GM12875 (cell line): Measurements from ENCODE around the gene STARD9.
A peak's percentile ranks its signal among the peaks of the same experiment; 100 is the strongest.
"Not testable (repeated sequence)": the region's sequence is repeated elsewhere in the genome, so short reads cannot be mapped to it uniquely, and the experiment has no call there.

Source experiments
- H3K4me3 ChIP-seq: one replicate; pipeline ENCODE4 v1.5.1; 2011; ENCODE audit warnings: low read depth, low read length, control low read depth
- TF ChIP-seq, protein P1 (sequence below): IDR thresholded peaks from 2 replicates; pipeline ENCODE4 v1.5.1; 2011; ENCODE audit warnings: low read depth, mild to moderate bottlenecking, control low read depth, inconsistent platforms, low read length, moderate library complexity, borderline replicate concordance; ENCODE audit not compliant: insufficient read depth

The STARD9 gene

DNA sequence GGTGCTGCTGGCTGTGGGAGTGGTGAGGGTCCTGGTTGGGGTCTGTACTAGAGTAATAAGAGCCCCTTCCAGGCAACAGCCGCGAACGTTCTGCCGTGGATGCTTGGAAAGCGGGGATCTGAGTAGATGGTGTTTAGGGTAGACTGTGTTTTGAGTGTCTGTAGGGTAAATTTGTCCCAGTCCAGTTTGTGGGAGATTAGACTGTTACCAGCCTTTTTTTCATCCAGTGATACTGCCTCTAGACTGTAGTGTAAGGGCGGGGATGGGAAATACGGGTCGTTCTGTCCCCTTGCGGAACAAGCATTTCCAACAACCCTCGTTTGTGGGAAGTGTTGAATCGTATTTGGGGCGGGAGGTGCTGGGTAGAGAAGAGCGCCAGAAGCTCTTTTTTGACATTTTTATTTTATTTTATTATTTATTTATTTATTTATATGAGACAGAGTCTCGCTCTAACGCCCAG lies 26.3 kb upstream of the STARD9 start:
- TF ChIP-seq, protein P1, sequence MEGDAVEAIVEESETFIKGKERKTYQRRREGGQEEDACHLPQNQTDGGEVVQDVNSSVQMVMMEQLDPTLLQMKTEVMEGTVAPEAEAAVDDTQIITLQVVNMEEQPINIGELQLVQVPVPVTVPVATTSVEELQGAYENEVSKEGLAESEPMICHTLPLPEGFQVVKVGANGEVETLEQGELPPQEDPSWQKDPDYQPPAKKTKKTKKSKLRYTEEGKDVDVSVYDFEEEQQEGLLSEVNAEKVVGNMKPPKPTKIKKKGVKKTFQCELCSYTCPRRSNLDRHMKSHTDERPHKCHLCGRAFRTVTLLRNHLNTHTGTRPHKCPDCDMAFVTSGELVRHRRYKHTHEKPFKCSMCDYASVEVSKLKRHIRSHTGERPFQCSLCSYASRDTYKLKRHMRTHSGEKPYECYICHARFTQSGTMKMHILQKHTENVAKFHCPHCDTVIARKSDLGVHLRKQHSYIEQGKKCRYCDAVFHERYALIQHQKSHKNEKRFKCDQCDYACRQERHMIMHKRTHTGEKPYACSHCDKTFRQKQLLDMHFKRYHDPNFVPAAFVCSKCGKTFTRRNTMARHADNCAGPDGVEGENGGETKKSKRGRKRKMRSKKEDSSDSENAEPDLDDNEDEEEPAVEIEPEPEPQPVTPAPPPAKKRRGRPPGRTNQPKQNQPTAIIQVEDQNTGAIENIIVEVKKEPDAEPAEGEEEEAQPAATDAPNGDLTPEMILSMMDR = no peak
- H3K4me3 ChIP-seq = peak overlapping the region; percentile 99

- peak overlapping the region; percentile 50 for H3K4me3 ChIP-seq
- TF ChIP-seq, protein P1 = no peak
These were observed 25.5 kb upstream of the STARD9 start for GRCh38 chr15:42549741-42550392.

DNA sequence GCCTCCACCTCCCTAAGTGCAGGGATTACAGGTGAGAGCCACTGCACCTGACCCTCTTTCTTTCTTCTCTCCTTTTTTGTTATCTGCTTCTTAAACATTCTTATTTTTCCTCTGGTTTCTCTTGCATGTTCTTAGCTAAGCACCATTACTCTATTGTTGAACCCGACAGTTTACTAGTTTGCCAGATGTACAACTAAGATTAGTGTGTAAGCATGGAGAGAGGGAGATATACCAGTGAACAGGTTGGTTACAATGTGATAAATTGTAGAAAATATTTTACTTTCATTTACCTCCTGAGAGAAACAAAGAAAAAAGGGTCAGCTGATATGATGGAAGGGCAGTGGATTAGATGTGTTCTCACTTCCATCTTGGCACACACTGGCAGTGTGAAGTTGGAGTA lies 21.9 kb upstream of the STARD9 start:
- TF ChIP-seq, protein P1 = no peak
- no peak overlapping the region for H3K4me3 ChIP-seq

GRCh38 chr15:42556550-42557207 lies 18.7 kb upstream of the STARD9 start:
- H3K4me3 ChIP-seq = not testable (repeated sequence)

DNA sequence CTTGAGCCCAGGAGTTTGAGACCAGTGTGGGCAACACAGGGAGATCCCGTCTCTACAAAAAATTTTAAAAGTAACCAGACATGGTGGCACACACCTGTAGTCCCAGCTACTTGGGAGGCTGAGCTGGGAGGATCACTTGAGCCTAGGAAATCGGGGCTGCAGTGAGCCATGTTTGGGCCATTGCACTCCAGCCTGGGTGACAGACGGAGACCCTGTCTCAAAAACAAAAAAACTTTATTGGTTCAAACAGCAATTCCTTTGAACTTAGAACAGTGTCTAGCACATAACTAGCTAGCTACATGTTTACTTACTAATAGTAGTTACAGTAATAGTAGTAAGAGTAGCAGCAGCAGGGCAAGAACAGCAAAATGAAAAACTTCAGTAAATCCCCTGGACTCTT lies 16.7 kb upstream of the STARD9 start:
- H3K4me3 ChIP-seq = no peak overlapping the region
- TF ChIP-seq, protein P1 = no peak

DNA sequence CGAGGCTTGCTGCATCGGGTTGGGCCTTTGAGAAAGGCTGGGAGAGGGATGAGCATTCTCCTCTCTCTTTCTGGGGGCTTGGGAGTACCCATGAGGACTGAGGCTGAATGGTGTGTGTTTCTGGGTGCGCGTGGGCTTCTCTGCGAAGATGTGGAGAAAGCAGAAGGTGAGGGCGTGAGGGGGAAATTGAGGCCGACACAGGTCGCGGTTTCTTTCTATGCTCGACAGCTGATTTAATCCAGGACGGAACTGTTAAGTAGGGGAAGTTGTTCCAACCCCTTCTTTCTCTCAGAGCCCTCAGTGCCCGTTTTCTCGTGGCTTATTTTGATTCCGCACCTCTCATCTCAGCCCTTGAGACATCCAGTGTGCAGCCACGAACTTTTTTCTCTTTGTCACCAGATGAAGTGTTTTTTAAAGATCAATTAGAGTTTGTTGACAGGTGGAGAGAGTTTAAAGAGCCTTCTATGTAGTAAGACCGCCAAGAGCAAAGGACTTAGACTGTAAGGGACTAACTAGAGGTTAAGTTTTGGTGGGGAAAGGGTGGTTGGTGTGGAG lies 711 bp downstream of the STARD9 start:
- TF ChIP-seq, protein P1 = no peak
- peak overlapping the region; percentile 77 for H3K4me3 ChIP-seq

GRCh38 chr15:42576776-42577175 lies 1.4 kb downstream of the STARD9 start:
- no peak overlapping the region for H3K4me3 ChIP-seq
- TF ChIP-seq, protein P1 = no peak
